MCF 10A (cell line): Measurements from ENCODE around the gene CCDC97. TPM values are rescaled to one million over a fixed set of nuclear protein-coding genes. Genes with fewer than 3 reads are reported as not detected.

ENCODE experiments used
- BruUV-seq: library from RNA; stranded (reverse); fragments of 400-500 nt; replicated peaks from 2 replicates; lab custom pipeline; 2021; lab: Mats Ljungman, UMichigan
- CTCF ChIA-PET: fragments of 300-600 bp; sonication (Branson Sonifier 250); formaldehyde crosslinking; extraction: SDS; loops from one replicate; lab custom pipeline; 2021; ENCODE audit warnings: antibody characterized with exemption, inconsistent platforms; lab: Yijun Ruan, JAX
- POLR2A ChIA-PET: fragments of 300-600, 350-650 bp; sonication (Branson Sonifier 250); formaldehyde crosslinking; extraction: SDS; loops from one replicate; lab custom pipeline; 2020; ENCODE audit warnings: antibody characterized with exemption, inconsistent platforms; lab: Yijun Ruan, JAX
- DNase-seq: peaks from one replicate; pipeline ENCODE4 v3.0.0-alpha.2; 2018; ENCODE audit not compliant: unreplicated experiment
- H3K27ac Mint-ChIP-seq: one replicate; pipeline ENCODE4 v1.8.0; 2022; ENCODE audit warnings: mild to moderate bottlenecking, low read depth, mixed read lengths; ENCODE audit not compliant: unreplicated experiment
- H3K27me3 Mint-ChIP-seq: one replicate; pipeline ENCODE4 v1.8.0; 2022; ENCODE audit warnings: mixed read lengths; ENCODE audit not compliant: insufficient read depth, unreplicated experiment
- H3K36me3 Mint-ChIP-seq: one replicate; pipeline ENCODE4 v1.8.0; 2022; ENCODE audit warnings: mild to moderate bottlenecking, moderate library complexity, mixed read lengths; ENCODE audit not compliant: insufficient read depth, unreplicated experiment
- H3K4me1 Mint-ChIP-seq: one replicate; pipeline ENCODE4 v1.8.0; 2022; ENCODE audit warnings: mixed read lengths; ENCODE audit not compliant: insufficient read depth, unreplicated experiment
- H3K4me3 Mint-ChIP-seq: one replicate; pipeline ENCODE4 v1.8.0; 2022; ENCODE audit warnings: mild to moderate bottlenecking, moderate library complexity, mixed read lengths; ENCODE audit not compliant: unreplicated experiment
- H3K9me3 Mint-ChIP-seq: one replicate; pipeline ENCODE4 v1.8.0; 2022; ENCODE audit warnings: mixed read lengths; ENCODE audit not compliant: unreplicated experiment
- intact Hi-C: fragments of 100-400 bp; cut with micrococcal nuclease; formaldehyde crosslinking; loops from 2 replicates; pipeline ENCODE4 v1.14.1; 2022
- total RNA-seq: library from RNA; stranded (reverse); gene quantifications from 2 replicates; pipeline ENCODE4 v1.2.3, GENCODE V29; 2022
- TF ChIP-seq, protein P1 (sequence below): fragments of 200-600 bp; IDR thresholded peaks from one replicate; pipeline ENCODE4 v1.8.0; 2022; ENCODE audit warnings: antibody characterized with exemption, mild to moderate bottlenecking; ENCODE audit not compliant: unreplicated experiment

The CCDC97 gene
- total RNA-seq, 1 experiment from 2014 or later = 25.0 TPM

DNA sequence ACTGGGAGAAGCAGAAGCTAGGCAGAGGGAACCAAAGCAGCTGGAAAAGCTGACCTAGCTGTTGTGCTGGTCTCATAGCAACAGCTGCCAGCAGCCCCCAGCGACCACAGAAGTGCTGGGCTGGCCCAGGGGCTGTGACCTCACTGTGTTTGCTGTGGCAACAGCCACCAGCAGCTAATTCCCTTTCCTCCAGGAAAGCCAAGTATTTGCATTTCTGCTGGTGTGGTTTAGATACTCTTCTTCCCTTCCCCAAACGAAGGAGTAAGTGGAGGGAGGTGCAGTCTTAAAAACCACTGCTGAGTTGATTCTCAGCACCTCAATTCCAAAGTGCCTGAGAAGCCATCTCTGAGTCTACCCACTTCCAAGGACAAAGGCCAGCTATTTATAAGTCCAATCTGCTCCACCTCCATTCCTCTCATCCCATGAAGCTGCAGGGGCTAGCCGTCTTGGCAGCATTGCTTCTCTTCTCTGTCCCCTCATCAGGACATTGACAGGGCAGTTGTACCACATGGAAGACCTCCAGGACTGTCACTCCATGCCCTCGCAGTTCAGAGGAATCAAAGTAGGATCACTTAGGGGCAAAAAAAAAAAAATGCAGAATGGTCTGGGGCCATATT, 11.5 kb upstream of the CCDC97 start:
- Mint-ChIP-seq H3K9me3 (no peaks in the 10 kb centered on the region), H3K27me3 (no peaks in the 10 kb centered on the region), H3K36me3 (peaks cover 92% of the 10 kb centered on the region), H3K4me1 (no peaks in the 10 kb centered on the region), H3K27ac (no peak overlapping the region), H3K4me3 (no peak overlapping the region)
- intact Hi-C loops = no loop called here
- ChIA-PET CTCF (interaction anchor here (0.6 to 3.8 kb wide), 4 partner anchors 10 to 947 kb away, joined by 3 to 25 read pairs (median 4); no protein-coding TSS in a partner anchor), POLR2A (interaction anchor here (0.6 to 1.4 kb wide), 3 partner anchors 11 to 47 kb away, joined by 3 to 4 read pairs (median 3); no protein-coding TSS in a partner anchor)
- TF ChIP-seq, protein P1, sequence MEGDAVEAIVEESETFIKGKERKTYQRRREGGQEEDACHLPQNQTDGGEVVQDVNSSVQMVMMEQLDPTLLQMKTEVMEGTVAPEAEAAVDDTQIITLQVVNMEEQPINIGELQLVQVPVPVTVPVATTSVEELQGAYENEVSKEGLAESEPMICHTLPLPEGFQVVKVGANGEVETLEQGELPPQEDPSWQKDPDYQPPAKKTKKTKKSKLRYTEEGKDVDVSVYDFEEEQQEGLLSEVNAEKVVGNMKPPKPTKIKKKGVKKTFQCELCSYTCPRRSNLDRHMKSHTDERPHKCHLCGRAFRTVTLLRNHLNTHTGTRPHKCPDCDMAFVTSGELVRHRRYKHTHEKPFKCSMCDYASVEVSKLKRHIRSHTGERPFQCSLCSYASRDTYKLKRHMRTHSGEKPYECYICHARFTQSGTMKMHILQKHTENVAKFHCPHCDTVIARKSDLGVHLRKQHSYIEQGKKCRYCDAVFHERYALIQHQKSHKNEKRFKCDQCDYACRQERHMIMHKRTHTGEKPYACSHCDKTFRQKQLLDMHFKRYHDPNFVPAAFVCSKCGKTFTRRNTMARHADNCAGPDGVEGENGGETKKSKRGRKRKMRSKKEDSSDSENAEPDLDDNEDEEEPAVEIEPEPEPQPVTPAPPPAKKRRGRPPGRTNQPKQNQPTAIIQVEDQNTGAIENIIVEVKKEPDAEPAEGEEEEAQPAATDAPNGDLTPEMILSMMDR = no peak
- no peak for DNase-seq
- no TSS peak for BruUV-seq

DNA sequence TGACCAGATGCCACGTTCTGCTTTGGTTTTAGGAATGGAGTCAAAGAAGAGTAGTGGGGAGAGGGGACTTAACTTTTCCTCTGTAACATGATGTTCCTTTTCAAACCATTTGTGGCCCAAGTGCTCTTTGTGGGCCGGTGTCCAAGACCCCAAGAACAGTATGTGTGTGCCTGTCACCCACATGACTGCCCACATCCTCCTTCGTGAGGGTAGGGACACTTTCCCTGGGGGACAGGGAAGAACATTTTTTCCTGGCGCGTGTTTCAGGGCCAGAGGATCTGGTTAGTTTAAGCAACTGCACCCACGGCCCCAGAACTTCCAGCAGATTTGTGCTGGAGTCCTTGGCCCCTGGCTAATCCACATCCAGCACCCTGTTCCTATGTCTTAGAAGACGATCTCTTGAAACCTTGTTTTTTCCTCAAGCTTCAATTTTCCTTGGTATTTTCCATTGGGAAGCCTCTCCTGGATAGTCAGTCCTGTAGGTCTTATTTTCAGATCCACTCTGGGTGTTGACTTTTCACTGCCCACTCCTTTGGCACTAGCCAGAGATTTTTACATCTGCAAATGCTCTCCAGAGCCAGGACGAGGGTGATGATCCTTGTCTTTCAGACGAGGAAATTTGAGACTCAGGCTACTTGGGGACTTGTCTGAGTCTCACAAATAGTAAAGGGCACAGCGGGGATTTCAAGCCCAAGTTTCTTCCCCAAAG, 10.8 kb upstream of the CCDC97 start:
- no TSS peak for BruUV-seq
- H3K9me3 Mint-ChIP-seq = no peaks in the 10 kb centered on the region
- TF ChIP-seq, protein P1 = no peak
- DNase-seq = no peak
- intact Hi-C loops = no loop called here
- H3K4me3 Mint-ChIP-seq = no peak overlapping the region
- H3K4me1 Mint-ChIP-seq = no peaks in the 10 kb centered on the region
- peaks cover 92% of the 10 kb centered on the region for H3K36me3 Mint-ChIP-seq
- ChIA-PET CTCF (interaction anchor here (0.6 to 3.8 kb wide), 4 partner anchors 9 to 947 kb away, joined by 3 to 25 read pairs (median 4); no protein-coding TSS in a partner anchor), POLR2A (interaction anchor here (0.6 to 1.4 kb wide), 3 partner anchors 8 to 48 kb away, joined by 3 read pairs; no protein-coding TSS in a partner anchor)
- H3K27me3 Mint-ChIP-seq = no peaks in the 10 kb centered on the region
- H3K27ac Mint-ChIP-seq = no peak overlapping the region

DNA sequence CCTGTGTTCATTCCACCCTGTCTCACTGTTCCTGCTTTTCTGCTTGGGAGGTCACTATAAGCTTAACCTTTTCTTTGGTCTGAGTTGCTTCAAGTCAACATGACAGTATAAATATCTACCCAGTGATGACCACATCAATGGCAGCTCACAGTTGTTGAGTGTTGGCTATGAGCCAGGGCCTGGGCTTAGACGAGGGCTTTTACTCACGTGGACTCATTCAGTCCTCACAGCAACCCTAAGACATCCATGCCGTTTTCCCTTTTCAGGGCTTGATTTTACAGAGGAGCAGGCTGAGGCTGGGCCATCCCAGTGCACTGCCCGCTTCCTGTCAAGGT, 10.2 kb upstream of the CCDC97 start:
- POLR2A ChIA-PET = interaction anchor here (0.6 kb wide), 1 partner anchor 8 kb away, joined by 3 read pairs; no protein-coding TSS in a partner anchor
- TF ChIP-seq, protein P1 = no peak
- CTCF ChIA-PET = interaction anchor here (0.6 to 3.8 kb wide), 2 partner anchors 8 to 16 kb away, joined by 3 to 25 read pairs; no protein-coding TSS in a partner anchor
- BruUV-seq = no TSS peak
- Mint-ChIP-seq H3K4me1 (no peaks in the 10 kb centered on the region), H3K27ac (no peak overlapping the region), H3K4me3 (no peak overlapping the region), H3K9me3 (no peaks in the 10 kb centered on the region), H3K27me3 (no peaks in the 10 kb centered on the region), H3K36me3 (peaks cover 92% of the 10 kb centered on the region)
- DNase-seq = peak; percentile 14
- intact Hi-C loops = no loop called here

DNA sequence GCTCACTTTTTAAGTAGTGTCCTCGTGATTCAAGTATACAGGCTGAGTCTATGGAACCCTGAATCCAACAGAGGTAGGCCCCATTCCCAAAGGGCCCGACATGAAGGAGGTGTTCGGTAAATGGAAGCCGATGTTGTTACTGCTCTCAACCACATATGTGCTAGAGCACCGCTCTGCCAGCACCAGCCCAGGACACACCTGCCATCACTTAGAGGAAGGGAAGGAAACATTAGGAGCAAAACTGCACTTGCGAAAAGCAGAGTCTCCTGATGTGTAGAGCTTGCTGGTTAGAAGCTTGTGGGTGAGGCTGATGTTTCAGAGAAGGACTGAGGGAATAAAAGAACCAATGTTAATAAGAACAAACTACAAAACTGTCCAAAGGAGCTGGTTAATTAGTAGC, 9.4 kb upstream of the CCDC97 start:
- Mint-ChIP-seq H3K27me3 (no peaks in the 10 kb centered on the region), H3K36me3 (peaks cover 92% of the 10 kb centered on the region), H3K9me3 (no peaks in the 10 kb centered on the region), H3K27ac (no peak overlapping the region), H3K4me3 (no peak overlapping the region), H3K4me1 (no peaks in the 10 kb centered on the region)
- TF ChIP-seq, protein P1 = no peak
- intact Hi-C loops = no loop called here
- no peak for DNase-seq
- CTCF ChIA-PET = interaction anchor here (0.7 to 3.8 kb wide), 3 partner anchors 8 to 53 kb away, joined by 4 to 25 read pairs (median 9); no protein-coding TSS in a partner anchor
- POLR2A ChIA-PET = interaction anchor here (0.9 to 1.5 kb wide), 3 partner anchors 15 to 38 kb away, joined by 3 to 6 read pairs (median 6); partner anchors contain the start of gene HNRNPUL1
- BruUV-seq = no TSS peak
